Tibial nerve (tissue), 3 donors: ENCODE results near the gene KLHL22.

Experiments used
- CTCF ChIP-seq, 5 experiments: fragments of 200-600 bp in 3 of 5; fragments of 450-650 bp in 2 of 5; sonication (generic) in 3 of 5; IDR thresholded peaks; one replicate each; pipeline ENCODE4 v1.5.1; 2016 to 2019; ENCODE audit warnings: antibody characterized with exemption in 5 of 5, mild to moderate bottlenecking in 3 of 5, moderate library complexity in 2 of 5
- POLR2A ChIP-seq, 2 donors: fragments of 450-650 bp; IDR thresholded peaks; one replicate each; pipeline ENCODE4 v1.6.1; 2017; ENCODE audit warnings: antibody characterized with exemption in 2 of 2, mild to moderate bottlenecking in 2 of 2, moderate library complexity in 2 of 2

DNA sequence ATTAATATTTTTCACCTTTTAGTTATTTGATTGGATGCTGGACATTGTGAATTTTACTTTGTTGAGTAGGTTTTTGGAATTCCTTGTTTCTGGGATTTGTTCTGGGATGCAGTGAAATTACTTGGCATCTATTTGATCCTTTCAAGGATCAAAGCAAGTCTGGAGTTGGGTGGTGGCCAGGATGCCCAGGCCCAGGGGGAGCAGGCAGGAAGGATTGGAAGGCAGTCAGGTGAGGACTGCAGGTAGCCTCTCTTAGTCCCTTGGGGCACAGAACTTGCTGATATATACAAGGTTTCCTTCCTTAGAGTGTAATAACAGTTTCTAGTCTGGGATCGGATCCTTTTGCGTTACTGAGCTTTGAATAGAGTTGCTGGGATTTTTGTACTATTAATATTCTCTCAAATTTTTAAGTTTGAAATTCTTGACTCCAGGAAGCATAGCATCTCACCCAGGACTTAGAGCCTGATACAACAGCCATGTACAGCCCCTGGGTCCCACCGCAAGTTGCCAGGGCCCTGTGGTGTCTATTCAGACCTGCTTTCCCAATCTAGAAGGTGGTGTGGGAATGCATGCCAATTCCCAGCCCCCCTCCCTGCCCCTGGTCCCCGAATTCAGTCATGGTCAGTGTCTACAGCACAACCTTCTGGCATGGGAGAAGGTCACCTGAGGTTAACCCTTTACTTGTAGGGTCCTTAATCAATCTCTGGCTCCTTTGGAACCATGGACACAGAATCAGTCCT is 95.6 kb downstream of the KLHL22 start:
- TF ChIP-seq CTCF (IDR thresholded peaks at IDR 0.05) (no peak), POLR2A (IDR thresholded peaks at IDR 0.05) (no peak)
